ENCODE results near the gene SGPP2. TPM values are rescaled to one million over a fixed set of nuclear protein-coding genes. Genes with fewer than 3 reads are reported as not detected.

The SGPP2 gene
- total RNA-seq (1 to 10 TPM; 1.7 to 8.9 TPM), polyA plus RNA-seq (ENCODE audit: insufficient read length in 2 of 2) (1 to 10 TPM; 4.4 to 5.2 TPM)
- long read RNA-seq, donor 1, partial matches to known transcripts = 0 of 1 reads
- long read RNA-seq, donor 1, other reads (novel, unspliced or antisense) = 0 of 1 reads
- long read RNA-seq, donor 2 = 0 reads
- long read RNA-seq, donor 3, partial matches to known transcripts = 0 of 1 reads
- long read RNA-seq, donor 3, other reads (novel, unspliced or antisense) = 0 of 1 reads
- long read RNA-seq, donor 4, partial matches to known transcripts = 0 of 1 reads
- long read RNA-seq, donor 4, other reads (novel, unspliced or antisense) = 0 of 1 reads

GRCh38 chr2:222424276-222424728, at the start of gene SGPP2:
Gene SGPP2, plus strand, starts transcription at chr2:222424543. Its CDS starts 60 bp downstream, at chr2:222424603.
- peak within 1 kb of the TSS; percentile 35 for H3K4me3 ChIP-seq (ENCODE audit: low read depth, low read length)
- H3K27ac ChIP-seq (ENCODE audit: low read depth, low read length) = no peak within 1 kb of the TSS
- WGBS (ENCODE audit: insufficient coverage) = 0% methylated on average over 61 of the region's 61 CpGs
- no peaks in the 10 kb centered on the region for H3K9me3 ChIP-seq (ENCODE audit: control insufficient read depth, insufficient read depth, low read length)
- H3K36me3 ChIP-seq (ENCODE audit: control insufficient read depth, insufficient read depth, low read length) = no peaks in the 10 kb centered on the region
- peaks cover 14% of the 10 kb centered on the region for H3K4me1 ChIP-seq (ENCODE audit: control insufficient read depth, insufficient read depth, low read length)
- DNase-seq (ENCODE audit: low read depth in 4 of 6, low spot score in 6 of 6) = peak in 2 of 6 donors; percentile 35 to 43
- peaks cover 26% of the 10 kb centered on the region for H3K27me3 ChIP-seq (ENCODE audit: control insufficient read depth, insufficient read depth, low read length)

- Histone ChIP-seq H3K27me3 (ENCODE audit: control insufficient read depth, insufficient read depth, low read length) (no peaks in the 10 kb centered on the region), H3K9me3 (ENCODE audit: control insufficient read depth, insufficient read depth, low read length) (no peaks in the 10 kb centered on the region), H3K4me1 (ENCODE audit: control insufficient read depth, insufficient read depth, low read length) (no peaks in the 10 kb centered on the region), H3K36me3 (ENCODE audit: control insufficient read depth, insufficient read depth, low read length) (no peaks in the 10 kb centered on the region), H3K4me3 (ENCODE audit: low read depth, low read length) (no peak overlapping the region), H3K27ac (ENCODE audit: low read depth, low read length) (no peak overlapping the region)
- DNase-seq (ENCODE audit: low read depth in 4 of 6, low spot score in 6 of 6) = no peak
- WGBS (ENCODE audit: insufficient coverage) = no CpG with 5 or more reads among the region's 1 CpG
These were observed 48.5 kb upstream of the SGPP2 start for GRCh38 chr2:222375798-222376197.

GRCh38 chr2:222380456-222380855, 43.9 kb upstream of the SGPP2 start:
- no peak for DNase-seq (ENCODE audit: low read depth in 4 of 6, low spot score in 6 of 6)
- H3K36me3 ChIP-seq (ENCODE audit: control insufficient read depth, insufficient read depth, low read length) = no peaks in the 10 kb centered on the region
- no peaks in the 10 kb centered on the region for H3K4me1 ChIP-seq (ENCODE audit: control insufficient read depth, insufficient read depth, low read length)
- H3K4me3 ChIP-seq (ENCODE audit: low read depth, low read length) = no peak overlapping the region
- no CpG with 5 or more reads among the region's 2 CpGs for WGBS (ENCODE audit: insufficient coverage)
- H3K27me3 ChIP-seq (ENCODE audit: control insufficient read depth, insufficient read depth, low read length) = no peaks in the 10 kb centered on the region
- H3K9me3 ChIP-seq (ENCODE audit: control insufficient read depth, insufficient read depth, low read length) = no peaks in the 10 kb centered on the region
- no peak overlapping the region for H3K27ac ChIP-seq (ENCODE audit: low read depth, low read length)

DNA sequence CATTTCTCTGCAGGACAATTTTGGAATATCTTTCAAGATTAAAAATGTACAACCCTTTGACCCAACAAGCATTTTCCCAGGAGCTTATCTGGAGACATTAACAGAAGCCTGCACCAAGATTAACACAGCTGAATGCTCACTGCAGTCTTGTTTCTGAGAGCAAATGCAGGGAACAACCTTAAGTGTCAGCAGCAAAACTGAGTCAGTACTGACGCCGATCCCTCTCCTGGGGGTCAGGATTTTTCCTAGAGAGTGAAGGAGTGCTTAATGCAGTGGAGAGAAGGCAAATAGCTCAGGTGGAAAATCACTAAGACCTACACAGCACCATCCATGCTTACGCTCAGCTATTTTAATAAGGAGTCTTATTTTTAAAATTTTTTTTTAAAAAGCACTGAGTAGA, 42.8 kb upstream of the SGPP2 start:
- WGBS (ENCODE audit: insufficient coverage) = 49% methylated on average over 2 of the region's 3 CpGs
- Histone ChIP-seq H3K9me3 (ENCODE audit: control insufficient read depth, insufficient read depth, low read length) (no peaks in the 10 kb centered on the region), H3K36me3 (ENCODE audit: control insufficient read depth, insufficient read depth, low read length) (no peaks in the 10 kb centered on the region)

DNA sequence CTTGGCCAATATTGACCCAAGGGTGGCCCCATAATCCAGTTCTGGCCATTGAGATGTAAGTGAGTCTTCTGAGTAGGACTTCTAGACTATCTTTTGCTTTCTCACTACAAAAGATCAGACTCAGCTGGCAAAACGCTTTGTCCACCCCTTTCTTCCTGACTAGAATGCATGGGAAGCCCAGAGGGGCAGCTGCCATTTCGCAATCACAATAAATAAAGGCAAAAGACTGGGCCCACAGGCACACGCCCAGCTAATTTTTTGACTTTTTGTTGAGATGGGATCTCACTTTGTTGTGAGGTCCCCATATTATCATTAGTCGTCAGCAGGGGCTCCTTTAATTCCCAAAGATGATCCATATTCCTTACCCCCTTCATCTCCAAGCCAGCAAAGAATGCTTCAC, 41.1 kb upstream of the SGPP2 start:
- H3K36me3 ChIP-seq (ENCODE audit: control insufficient read depth, insufficient read depth, low read length) = no peaks in the 10 kb centered on the region
- H3K27ac ChIP-seq (ENCODE audit: low read depth, low read length) = no peak overlapping the region
- no peak overlapping the region for H3K4me3 ChIP-seq (ENCODE audit: low read depth, low read length)
- H3K9me3 ChIP-seq (ENCODE audit: control insufficient read depth, insufficient read depth, low read length) = no peaks in the 10 kb centered on the region
- WGBS (ENCODE audit: insufficient coverage) = 80% methylated on average over 1 of the region's 4 CpGs
- DNase-seq (ENCODE audit: low read depth in 4 of 6, low spot score in 6 of 6) = no peak
- no peaks in the 10 kb centered on the region for H3K4me1 ChIP-seq (ENCODE audit: control insufficient read depth, insufficient read depth, low read length)
- H3K27me3 ChIP-seq (ENCODE audit: control insufficient read depth, insufficient read depth, low read length) = no peaks in the 10 kb centered on the region

More for the DNA sequence above, 42.8 kb upstream of the SGPP2 start:
- Histone ChIP-seq H3K27me3 (ENCODE audit: control insufficient read depth, insufficient read depth, low read length) (no peaks in the 10 kb centered on the region), H3K27ac (ENCODE audit: low read depth, low read length) (no peak overlapping the region), H3K4me1 (ENCODE audit: control insufficient read depth, insufficient read depth, low read length) (no peaks in the 10 kb centered on the region), H3K4me3 (ENCODE audit: low read depth, low read length) (no peak overlapping the region)
- peak in 1 of 6 donors; percentile 33 for DNase-seq (ENCODE audit: low read depth in 4 of 6, low spot score in 6 of 6)

- DNase-seq (ENCODE audit: low read depth in 4 of 6, low spot score in 6 of 6) = no peak
- Histone ChIP-seq H3K36me3 (ENCODE audit: control insufficient read depth, insufficient read depth, low read length) (no peaks in the 10 kb centered on the region), H3K27ac (ENCODE audit: low read depth, low read length) (no peak overlapping the region), H3K4me1 (ENCODE audit: control insufficient read depth, insufficient read depth, low read length) (no peaks in the 10 kb centered on the region), H3K4me3 (ENCODE audit: low read depth, low read length) (no peak overlapping the region), H3K9me3 (ENCODE audit: control insufficient read depth, insufficient read depth, low read length) (no peaks in the 10 kb centered on the region), H3K27me3 (ENCODE audit: control insufficient read depth, insufficient read depth, low read length) (no peaks in the 10 kb centered on the region)
- WGBS (ENCODE audit: insufficient coverage) = 69% methylated on average over 3 of the region's 6 CpGs
These were observed 32.5 kb upstream of the SGPP2 start for GRCh38 chr2:222391743-222392285.

DNA sequence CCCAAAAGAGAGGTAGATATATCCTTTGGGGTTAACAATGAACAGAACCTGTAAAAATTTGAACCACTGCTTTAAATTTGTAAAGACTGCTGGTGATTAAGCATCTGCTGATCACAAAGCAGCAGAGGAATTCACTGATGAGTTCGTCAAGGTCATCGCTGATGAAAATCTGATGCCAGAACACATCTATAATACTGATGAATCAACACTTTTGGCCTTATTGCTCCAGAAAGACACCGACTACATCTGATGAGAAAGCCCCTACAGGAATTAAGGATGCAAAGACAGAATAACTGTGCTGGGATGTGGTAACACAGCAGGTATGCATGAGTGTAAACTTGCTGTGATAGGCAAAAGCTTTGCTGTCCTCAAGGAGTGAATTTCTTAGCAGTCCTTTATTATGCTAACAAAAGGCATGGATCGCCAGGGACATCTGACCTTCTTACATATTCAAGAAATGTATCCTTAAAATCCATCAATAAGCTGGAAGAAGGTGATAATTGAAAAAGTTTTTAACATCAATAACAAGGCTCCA, 30.5 kb upstream of the SGPP2 start:
- no peaks in the 10 kb centered on the region for H3K4me1 ChIP-seq (ENCODE audit: control insufficient read depth, insufficient read depth, low read length)
- DNase-seq (ENCODE audit: low read depth in 4 of 6, low spot score in 6 of 6) = peak in 1 of 6 donors; percentile 5
- no peaks in the 10 kb centered on the region for H3K27me3 ChIP-seq (ENCODE audit: control insufficient read depth, insufficient read depth, low read length)
- H3K36me3 ChIP-seq (ENCODE audit: control insufficient read depth, insufficient read depth, low read length) = no peaks in the 10 kb centered on the region
- no peaks in the 10 kb centered on the region for H3K9me3 ChIP-seq (ENCODE audit: control insufficient read depth, insufficient read depth, low read length)
- H3K27ac ChIP-seq (ENCODE audit: low read depth, low read length) = no peak overlapping the region
- 33% methylated on average over 1 of the region's 4 CpGs for WGBS (ENCODE audit: insufficient coverage)
- no peak overlapping the region for H3K4me3 ChIP-seq (ENCODE audit: low read depth, low read length)

DNA sequence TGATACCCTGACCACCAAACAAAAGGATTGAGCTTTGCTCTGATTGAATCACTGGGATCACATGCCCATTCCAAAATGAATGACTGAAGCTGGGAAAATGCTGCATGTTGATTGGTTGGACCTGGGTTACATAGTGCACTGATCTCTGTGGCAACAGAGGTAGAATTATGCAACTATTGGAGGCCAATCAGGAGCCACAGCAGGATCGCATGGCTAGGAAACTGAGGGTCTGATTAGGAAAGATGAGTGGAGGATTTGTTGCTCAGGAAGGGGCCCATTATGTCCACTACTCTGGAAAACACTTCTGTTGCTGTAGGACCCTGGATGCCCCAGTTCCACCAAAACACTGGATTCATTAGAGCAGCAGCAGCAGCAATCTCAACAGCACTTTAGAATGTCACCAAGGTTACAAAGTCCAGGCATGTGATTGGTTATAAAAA, 25.9 kb upstream of the SGPP2 start:
- 50% methylated on average over 1 of the region's 1 CpG for WGBS (ENCODE audit: insufficient coverage)
- Histone ChIP-seq H3K27me3 (ENCODE audit: control insufficient read depth, insufficient read depth, low read length) (no peaks in the 10 kb centered on the region), H3K4me3 (ENCODE audit: low read depth, low read length) (no peak overlapping the region), H3K4me1 (ENCODE audit: control insufficient read depth, insufficient read depth, low read length) (no peaks in the 10 kb centered on the region), H3K27ac (ENCODE audit: low read depth, low read length) (no peak overlapping the region), H3K36me3 (ENCODE audit: control insufficient read depth, insufficient read depth, low read length) (no peaks in the 10 kb centered on the region), H3K9me3 (ENCODE audit: control insufficient read depth, insufficient read depth, low read length) (no peaks in the 10 kb centered on the region)
- DNase-seq (ENCODE audit: low read depth in 4 of 6, low spot score in 6 of 6) = peak in 1 of 6 donors; percentile 23

- Histone ChIP-seq H3K27ac (ENCODE audit: low read depth, low read length) (no peak overlapping the region), H3K4me1 (ENCODE audit: control insufficient read depth, insufficient read depth, low read length) (no peaks in the 10 kb centered on the region), H3K36me3 (ENCODE audit: control insufficient read depth, insufficient read depth, low read length) (no peaks in the 10 kb centered on the region), H3K4me3 (ENCODE audit: low read depth, low read length) (no peak overlapping the region), H3K27me3 (ENCODE audit: control insufficient read depth, insufficient read depth, low read length) (no peaks in the 10 kb centered on the region), H3K9me3 (ENCODE audit: control insufficient read depth, insufficient read depth, low read length) (no peaks in the 10 kb centered on the region)
- DNase-seq (ENCODE audit: low read depth in 4 of 6, low spot score in 6 of 6) = peak in 1 of 6 donors; percentile 63
- 40% methylated on average over 2 of the region's 5 CpGs for WGBS (ENCODE audit: insufficient coverage)
These were observed 25.1 kb upstream of the SGPP2 start for GRCh38 chr2:222399038-222399783.
